BE2C (cell line): ENCODE results near the gene ACAD8.
A peak's percentile ranks its signal among the peaks of the same experiment; 100 is the strongest.

ENCODE experiments used
- DNase-seq: peaks from one replicate; pipeline ENCODE4 v3.0.0-alpha.2; 2020
- H3K27me3 ChIP-seq: fragments of 250-450 bp; sonication (Bioruptor Pico); 2 replicates; pipeline ENCODE4 v1.5.1; 2020; ENCODE audit warnings: mild to moderate bottlenecking
- H3K36me3 ChIP-seq: fragments of 250-450 bp; sonication (Bioruptor Pico); 2 replicates; pipeline ENCODE4 v1.5.1; 2020; ENCODE audit warnings: mild to moderate bottlenecking
- H3K4me1 ChIP-seq: fragments of 250-450 bp; sonication (Bioruptor Pico); 2 replicates; pipeline ENCODE4 v1.5.1; 2020
- H3K4me3 ChIP-seq: 2 replicates; pipeline ENCODE4 v1.5.1; 2011; ENCODE audit warnings: low read depth, low read length
- H3K9me3 ChIP-seq: fragments of 250-450 bp; sonication (Bioruptor Pico); 2 replicates; pipeline ENCODE4 v1.5.1; 2020
- TF ChIP-seq, protein P1 (sequence below): IDR thresholded peaks from 2 replicates; pipeline ENCODE4 v1.5.1; 2012; ENCODE audit warnings: mild to moderate bottlenecking, low read depth, low read length

The ACAD8 gene

DNA sequence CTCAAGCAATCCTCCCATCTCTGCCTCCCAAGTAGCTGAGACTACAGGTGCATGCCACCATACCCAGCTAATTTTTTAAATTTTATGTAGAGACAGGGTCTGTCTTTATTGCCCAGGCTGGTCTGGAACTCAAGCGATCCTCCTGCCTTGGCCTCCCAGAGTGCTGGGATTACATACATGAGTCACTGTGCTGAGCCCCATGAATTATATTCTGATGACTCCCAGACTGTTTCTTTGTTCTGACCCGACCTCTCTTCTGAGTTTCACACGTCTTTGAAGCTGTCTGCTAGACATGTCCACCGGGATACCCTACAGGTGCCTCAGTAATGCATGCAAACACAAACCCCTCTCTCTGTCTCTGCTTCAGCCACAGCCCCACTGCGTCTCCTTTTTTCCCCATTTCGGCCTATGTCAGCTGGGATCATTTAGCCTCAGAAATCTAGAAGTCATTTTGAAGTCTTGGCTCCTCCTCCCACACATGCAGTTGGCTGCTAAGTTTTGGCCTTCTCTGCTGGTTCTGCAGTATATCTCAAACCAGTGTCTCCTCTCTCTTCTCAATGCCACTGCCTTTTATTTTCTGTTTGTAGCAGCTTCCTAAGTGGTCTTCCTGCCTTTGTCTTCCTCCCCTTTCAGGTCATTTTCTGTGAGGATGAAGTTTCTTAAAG is 24.1 kb upstream of the ACAD8 start:
- TF ChIP-seq, protein P1, sequence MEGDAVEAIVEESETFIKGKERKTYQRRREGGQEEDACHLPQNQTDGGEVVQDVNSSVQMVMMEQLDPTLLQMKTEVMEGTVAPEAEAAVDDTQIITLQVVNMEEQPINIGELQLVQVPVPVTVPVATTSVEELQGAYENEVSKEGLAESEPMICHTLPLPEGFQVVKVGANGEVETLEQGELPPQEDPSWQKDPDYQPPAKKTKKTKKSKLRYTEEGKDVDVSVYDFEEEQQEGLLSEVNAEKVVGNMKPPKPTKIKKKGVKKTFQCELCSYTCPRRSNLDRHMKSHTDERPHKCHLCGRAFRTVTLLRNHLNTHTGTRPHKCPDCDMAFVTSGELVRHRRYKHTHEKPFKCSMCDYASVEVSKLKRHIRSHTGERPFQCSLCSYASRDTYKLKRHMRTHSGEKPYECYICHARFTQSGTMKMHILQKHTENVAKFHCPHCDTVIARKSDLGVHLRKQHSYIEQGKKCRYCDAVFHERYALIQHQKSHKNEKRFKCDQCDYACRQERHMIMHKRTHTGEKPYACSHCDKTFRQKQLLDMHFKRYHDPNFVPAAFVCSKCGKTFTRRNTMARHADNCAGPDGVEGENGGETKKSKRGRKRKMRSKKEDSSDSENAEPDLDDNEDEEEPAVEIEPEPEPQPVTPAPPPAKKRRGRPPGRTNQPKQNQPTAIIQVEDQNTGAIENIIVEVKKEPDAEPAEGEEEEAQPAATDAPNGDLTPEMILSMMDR, result no peak
- no peaks in the 10 kb centered on the region for H3K9me3 ChIP-seq
- H3K4me1 ChIP-seq, result peaks cover 22% of the 10 kb centered on the region
- H3K27me3 ChIP-seq, result no peaks in the 10 kb centered on the region
- no peak overlapping the region for H3K4me3 ChIP-seq
- DNase-seq, result no peak
- 0 out of 2 replicates have a peak, but pooled peaks cover 3% of the 10 kb centered on the region for H3K36me3 ChIP-seq

DNA sequence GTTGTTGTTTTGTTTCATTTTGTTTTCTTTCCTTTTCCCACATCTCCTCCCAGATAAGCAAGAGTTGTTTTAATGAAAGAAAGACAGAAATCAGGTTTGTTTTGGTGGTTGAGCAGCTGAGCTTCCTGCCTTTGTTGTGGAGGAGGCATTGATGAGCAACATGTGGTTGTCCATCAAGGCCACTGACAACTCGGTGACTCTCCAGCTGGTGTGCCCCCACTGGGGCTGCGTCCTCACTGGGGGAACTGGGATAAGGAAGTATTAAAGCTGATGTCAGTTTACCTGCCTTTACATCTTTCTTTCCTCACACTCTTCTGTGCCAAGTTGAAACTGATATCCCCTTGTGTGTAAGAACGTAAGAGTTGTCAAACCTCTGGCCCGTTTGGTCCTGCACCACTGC is 23.0 kb upstream of the ACAD8 start:
- TF ChIP-seq, protein P1, result no peak
- DNase-seq, result no peak
- H3K4me1 ChIP-seq, result peaks cover 22% of the 10 kb centered on the region
- H3K27me3 ChIP-seq, result no peaks in the 10 kb centered on the region
- H3K9me3 ChIP-seq, result no peaks in the 10 kb centered on the region
- H3K4me3 ChIP-seq, result no peak overlapping the region
- peaks cover 10% of the 10 kb centered on the region for H3K36me3 ChIP-seq

DNA sequence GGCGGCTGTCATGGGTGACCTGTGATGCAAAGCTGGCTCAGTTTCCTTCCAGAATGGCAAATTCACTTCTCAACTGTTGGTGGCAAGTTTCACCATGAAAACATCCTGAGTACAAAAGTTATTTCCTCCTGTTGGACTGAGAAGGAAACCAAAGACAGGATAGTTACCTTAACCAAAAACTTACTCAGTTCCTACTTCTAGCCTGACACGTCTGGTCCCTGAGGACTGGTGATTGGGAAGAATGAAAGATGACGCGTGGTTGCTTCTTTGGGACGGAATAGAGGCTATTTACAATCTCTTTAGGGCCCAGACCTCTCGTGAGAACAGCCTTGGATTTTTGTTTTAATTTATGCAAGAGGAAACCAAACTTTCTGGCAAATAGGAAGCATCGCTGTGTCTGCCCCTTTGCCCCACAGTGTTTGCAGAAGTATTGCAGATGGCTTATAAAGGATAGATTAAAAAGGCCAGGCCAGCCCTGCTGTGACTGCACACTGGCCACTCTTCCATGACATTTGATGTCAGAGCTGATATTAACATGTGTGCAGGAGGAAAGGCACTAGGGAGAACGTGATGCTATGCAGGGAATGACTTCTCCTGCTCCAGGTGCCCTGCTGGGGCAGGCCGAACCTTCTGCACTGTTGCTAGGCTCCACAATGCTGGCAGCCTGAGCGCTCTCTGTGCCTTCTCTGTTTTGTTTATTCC is 21.3 kb upstream of the ACAD8 start:
- Histone ChIP-seq H3K27me3 (no peaks in the 10 kb centered on the region), H3K4me3 (no peak overlapping the region), H3K4me1 (peaks cover 22% of the 10 kb centered on the region), H3K9me3 (no peaks in the 10 kb centered on the region), H3K36me3 (peaks cover 26% of the 10 kb centered on the region)
- TF ChIP-seq, protein P1, result no peak
- peak; percentile 38 for DNase-seq

DNA sequence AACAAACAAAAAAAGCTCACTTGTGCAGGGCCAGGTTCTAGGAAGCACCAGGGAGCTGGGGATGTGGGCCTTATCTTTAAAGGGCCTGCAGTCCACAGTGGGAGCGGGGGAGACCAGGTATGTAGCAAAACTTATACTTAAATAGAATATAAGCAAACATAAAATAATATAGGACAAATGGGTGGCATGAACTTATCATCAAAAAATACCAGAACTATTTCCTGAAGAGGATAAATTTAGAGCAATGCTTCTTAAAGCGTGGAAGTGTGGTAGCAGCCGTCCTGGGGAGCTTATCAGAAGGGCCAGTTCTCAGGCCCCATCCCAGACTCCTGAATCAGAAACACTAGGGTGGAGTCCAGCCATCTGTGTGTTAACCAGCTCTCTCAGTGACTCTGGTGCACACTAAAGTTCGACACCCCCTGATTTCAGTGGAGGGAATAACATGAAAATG is 19.6 kb upstream of the ACAD8 start:
- DNase-seq, result no peak
- TF ChIP-seq, protein P1, result no peak

DNA sequence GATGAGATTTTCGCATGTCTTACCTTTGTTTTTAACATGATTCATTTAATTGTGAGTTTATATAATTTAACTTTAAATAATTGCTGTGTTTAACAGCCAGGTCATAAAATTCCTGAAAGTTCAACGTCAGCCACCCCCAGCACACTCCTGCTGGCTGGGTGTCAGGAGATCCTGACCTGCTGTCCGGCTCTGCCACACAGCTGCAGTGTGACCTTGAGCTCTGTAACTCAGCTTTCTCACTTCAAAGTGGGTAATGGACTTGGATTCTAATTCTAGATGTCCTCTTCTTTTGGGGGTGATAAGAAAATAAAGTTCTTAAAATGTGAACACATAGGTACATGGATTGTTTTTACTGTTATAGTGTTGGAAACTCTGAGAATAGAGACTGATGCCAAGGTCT is 18.0 kb upstream of the ACAD8 start:
- DNase-seq, result no peak
- peaks cover 17% of the 10 kb centered on the region for H3K4me1 ChIP-seq

More for the DNA sequence above, 19.6 kb upstream of the ACAD8 start:
- H3K36me3 ChIP-seq, result peaks cover 26% of the 10 kb centered on the region
- H3K27me3 ChIP-seq, result no peaks in the 10 kb centered on the region
- peaks cover 22% of the 10 kb centered on the region for H3K4me1 ChIP-seq
- no peaks in the 10 kb centered on the region for H3K9me3 ChIP-seq
- no peak overlapping the region for H3K4me3 ChIP-seq

More for the DNA sequence above, 18.0 kb upstream of the ACAD8 start:
- TF ChIP-seq, protein P1, result no peak
- H3K36me3 ChIP-seq, result peaks cover 39% of the 10 kb centered on the region
- no peaks in the 10 kb centered on the region for H3K27me3 ChIP-seq
- H3K4me3 ChIP-seq, result no peak overlapping the region
- no peaks in the 10 kb centered on the region for H3K9me3 ChIP-seq
